IMR-90 (cell line): ENCODE measurements around the gene ARHGEF10L. TPM values are rescaled to one million over a fixed set of nuclear protein-coding genes. Genes with fewer than 3 reads are reported as not detected.
A peak's percentile ranks its signal among the peaks of the same experiment; 100 is the strongest.

ENCODE experiments used
- ATAC-seq: fragments of 200-7000 bp; cut with Tn5 transposase; 2 replicates; pipeline ENCODE4 v1.9.1; 2020; ENCODE audit warnings: low read depth, mild to moderate bottlenecking, moderate library complexity
- BruUV-seq: library from RNA; stranded (reverse); fragments of 400-500 nt; replicated peaks from 2 replicates; lab custom pipeline; 2021; lab: Mats Ljungman, UMichigan
- CTCF ChIA-PET: fragments of 300-600 bp; formaldehyde crosslinking; extraction: SDS; loops from one replicate; lab custom pipeline; 2021; ENCODE audit warnings: antibody characterized with exemption; lab: Yijun Ruan, JAX
- POLR2A ChIA-PET: fragments of 300-600 bp; sonication (Branson Sonifier 250); formaldehyde crosslinking; loops from one replicate; lab custom pipeline; 2022; ENCODE audit warnings: antibody characterized with exemption; ENCODE audit not compliant: unreplicated experiment; lab: Charles Lee
- DNase-seq: peaks from one replicate; pipeline ENCODE4 v3.0.0; 2013
- H2AFZ ChIP-seq: replicated peaks from 2 replicates; pipeline ENCODE3; 2013; ENCODE audit warnings: low read length, mild to moderate bottlenecking; ENCODE audit not compliant: poor library complexity
- H2AK5ac ChIP-seq: 2 replicates; pipeline ENCODE4 v1.6.1; 2013; ENCODE audit warnings: low read depth, low read length, inconsistent platforms
- H2AK9ac ChIP-seq: replicated peaks from 2 replicates; pipeline ENCODE3; 2013; ENCODE audit warnings: mild to moderate bottlenecking, low read depth, low read length, moderate library complexity; ENCODE audit not compliant: poor library complexity
- H2BK120ac ChIP-seq: 2 replicates; pipeline ENCODE4 v1.6.1; 2013; ENCODE audit warnings: low read depth, low read length, inconsistent platforms
- H2BK15ac ChIP-seq: 3 replicates; pipeline ENCODE4 v1.6.1; 2013; ENCODE audit warnings: low read depth, low read length, inconsistent platforms
- H2BK20ac ChIP-seq: 2 replicates; pipeline ENCODE4 v1.6.1; 2013; ENCODE audit warnings: low read depth, mild to moderate bottlenecking, inconsistent platforms, low read length, moderate library complexity
- H2BK5ac ChIP-seq: 2 replicates; pipeline ENCODE4 v1.6.1; 2013; ENCODE audit warnings: mild to moderate bottlenecking, low read depth, low read length, inconsistent platforms; ENCODE audit not compliant: poor library complexity, severe bottlenecking
- H3K14ac ChIP-seq: replicated peaks from 2 replicates; pipeline ENCODE4 v1.6.1; 2013; ENCODE audit warnings: low read depth, low read length, inconsistent platforms
- H3K18ac ChIP-seq: 2 replicates; pipeline ENCODE4 v1.6.1; 2013; ENCODE audit warnings: low read depth, low read length, control low read depth
- H3K23ac ChIP-seq: 2 replicates; pipeline ENCODE4 v1.6.1; 2013; ENCODE audit warnings: low read depth, low read length, inconsistent platforms
- H3K27ac ChIP-seq: 2 replicates; pipeline ENCODE4 v1.5.1; 2013; ENCODE audit warnings: mild to moderate bottlenecking, control low read depth, low read length; ENCODE audit not compliant: insufficient read depth
- H3K27me3 ChIP-seq: 2 replicates; pipeline ENCODE4 v1.6.1; 2013; ENCODE audit warnings: low read length; ENCODE audit not compliant: control insufficient read depth, insufficient read depth
- H3K36me3 ChIP-seq: 2 replicates; pipeline ENCODE4 v1.6.1; 2013; ENCODE audit warnings: low read length, mixed read lengths; ENCODE audit not compliant: control insufficient read depth, insufficient read depth
- H3K4ac ChIP-seq: 2 replicates; pipeline ENCODE4 v1.6.1; 2013; ENCODE audit warnings: low read depth, low read length, inconsistent platforms
- H3K4me1 ChIP-seq: 2 replicates; pipeline ENCODE4 v1.6.1; 2013; ENCODE audit warnings: low read length, mixed read lengths; ENCODE audit not compliant: control insufficient read depth, insufficient read depth
- H3K4me2 ChIP-seq: 2 replicates; pipeline ENCODE4 v1.6.1; 2013; ENCODE audit warnings: low read depth, mild to moderate bottlenecking, control low read depth, low read length, moderate library complexity
- H3K4me3 ChIP-seq: 2 replicates; pipeline ENCODE4 v1.5.1; 2013; ENCODE audit warnings: low read depth, mild to moderate bottlenecking, control low read depth, low read length, moderate library complexity; ENCODE audit not compliant: insufficient read depth
- H3K56ac ChIP-seq: 2 replicates; pipeline ENCODE4 v1.6.1; 2013; ENCODE audit warnings: low read length, inconsistent platforms; ENCODE audit not compliant: insufficient read depth; ENCODE audit errors: extremely low read depth
- H3K79me1 ChIP-seq, 2 experiments: 2 replicates each; pipeline ENCODE4 v1.6.1; 2013; ENCODE audit warnings: low read length in 2 of 2, inconsistent platforms in 1 of 2, low read depth in 1 of 2
- H3K9ac ChIP-seq: 2 replicates; pipeline ENCODE4 v1.6.1; 2013; ENCODE audit warnings: low read depth, low read length, control low read depth
- H3K9me1 ChIP-seq: 2 replicates; pipeline ENCODE4 v1.6.1; 2013; ENCODE audit warnings: low read length, inconsistent platforms; ENCODE audit not compliant: insufficient read depth
- H3K9me3 ChIP-seq: 2 replicates; pipeline ENCODE4 v1.6.1; 2013; ENCODE audit warnings: low read length; ENCODE audit not compliant: control insufficient read depth, insufficient read depth
- H4K20me1 ChIP-seq: 2 replicates; pipeline ENCODE4 v1.6.1; 2013; ENCODE audit warnings: low read length, inconsistent platforms; ENCODE audit not compliant: insufficient read depth
- H4K5ac ChIP-seq: 2 replicates; pipeline ENCODE4 v1.6.1; 2013; ENCODE audit warnings: mild to moderate bottlenecking, low read depth, low read length, control low read depth
- H4K8ac ChIP-seq, 2 experiments: 2 replicates each; pipeline ENCODE4 v1.6.1; 2013; ENCODE audit warnings: low read depth in 2 of 2, low read length in 2 of 2, control low read depth in 1 of 2, inconsistent platforms in 1 of 2
- H4K91ac ChIP-seq: 2 replicates; pipeline ENCODE4 v1.6.1; 2013; ENCODE audit warnings: low read depth, low read length, inconsistent platforms; ENCODE audit not compliant: insufficient read depth
- BHLHE40 ChIP-seq: fragments of 150-350 bp; IDR thresholded peaks from 2 replicates; pipeline ENCODE4 v1.6.1; 2016; ENCODE audit warnings: mild to moderate bottlenecking, low read depth, low read length
- ELK1 ChIP-seq: fragments of 150-350 bp; IDR thresholded peaks from 2 replicates; pipeline ENCODE4 v1.6.1; 2016; ENCODE audit warnings: low read depth, mild to moderate bottlenecking, low read length, moderate library complexity, borderline replicate concordance
- RAD21 ChIP-seq: IDR thresholded peaks from 2 replicates; pipeline ENCODE4 v1.6.1; 2012; ENCODE audit warnings: low read length, improper control_type of control experiment
- WGBS, 2 experiments: methylation state at CpG; one replicate each; pipeline versions ENCODE4 v1.1.5 to v1.1.7; 2013; ENCODE audit warnings: missing lambda C conversion rate in 2 of 2; ENCODE audit not compliant: insufficient read length in 1 of 2; ENCODE audit errors: extremely low coverage in 2 of 2; 5-methylcytosine and 5-hydroxymethylcytosine counted together
- dilution Hi-C: fragments of 300-500 bp; cut with HindIII; formaldehyde crosslinking; loops from one replicate; pipeline ENCODE4 v1.14.3; 2018; ENCODE audit warnings: low sequenced_read_pairs; ENCODE audit not compliant: unreplicated experiment
- in situ Hi-C: fragments of 300-500 bp; cut with MboI; formaldehyde crosslinking; loops from 3 replicates; pipeline ENCODE4 v1.14.3; 2019; ENCODE audit warnings: low sequenced_read_pairs, inconsistent platforms, mixed read lengths
- intact Hi-C: fragments of 100-400 bp; cut with micrococcal nuclease; formaldehyde crosslinking; loops from 2 replicates; pipeline ENCODE4 v1.10.0; 2022
- polyA plus RNA-seq, 3 experiments: library from polyadenylated mRNA; depleted of rRNA; stranded (reverse); fragments of >200 nt; gene quantifications; 2 replicates each; pipeline ENCODE4 v1.2.3, GENCODE V29; 2012; ENCODE audit warnings: low replicate concordance in 1 of 3
- total RNA-seq: library from RNA; depleted of rRNA; stranded (reverse); fragments of >200 nt; gene quantifications from 2 replicates; pipeline ENCODE4 v1.2.3, GENCODE V29; 2012

ARHGEF10L gene
- total and polyA plus RNA-seq, 2 of the 4 experiments (the other 2 are of a cell fraction), result 4.8 to 12.4 TPM

DNA sequence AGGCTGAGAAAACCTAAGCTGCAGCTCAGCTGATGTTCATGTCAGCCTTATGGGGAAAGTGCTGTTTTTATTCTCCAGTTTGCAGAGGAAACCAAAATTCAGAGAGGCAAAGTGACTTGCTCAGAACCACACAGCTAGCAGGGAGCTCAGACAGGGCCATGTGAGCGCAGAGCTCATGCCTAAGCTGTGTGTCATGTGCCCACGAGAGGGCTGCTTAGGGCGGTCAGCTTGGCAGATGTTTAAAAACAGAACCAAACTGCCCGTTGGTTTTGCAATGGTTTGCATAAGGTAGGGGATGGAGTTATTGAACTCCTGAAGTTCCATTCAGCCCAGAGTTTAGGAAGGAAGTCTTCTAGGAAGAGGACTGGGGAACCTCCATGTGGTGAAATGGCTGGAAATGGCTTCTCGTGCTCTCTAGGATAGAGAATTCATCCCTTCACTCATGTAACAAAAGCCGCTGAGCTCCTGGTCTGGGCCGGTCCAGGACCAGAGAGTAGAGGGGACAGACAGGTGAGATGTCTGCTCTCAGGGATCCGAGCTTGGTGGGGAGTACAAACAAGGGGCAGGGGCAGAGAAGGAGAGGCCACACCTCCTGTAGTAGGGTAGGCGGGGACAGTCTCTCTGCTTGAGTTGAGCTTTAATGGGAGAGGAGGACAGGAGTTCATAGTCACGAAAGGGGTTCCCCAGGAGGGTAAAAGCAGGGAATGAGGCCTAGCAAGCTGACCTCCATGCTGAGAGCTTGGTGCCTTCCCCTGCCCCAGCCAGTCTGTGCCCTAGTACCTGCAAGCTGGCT lies 46.9 kb downstream of the ARHGEF10L start (continued):
- TF ChIP-seq ELK1 (no peak), RAD21 (no peak)

DNA sequence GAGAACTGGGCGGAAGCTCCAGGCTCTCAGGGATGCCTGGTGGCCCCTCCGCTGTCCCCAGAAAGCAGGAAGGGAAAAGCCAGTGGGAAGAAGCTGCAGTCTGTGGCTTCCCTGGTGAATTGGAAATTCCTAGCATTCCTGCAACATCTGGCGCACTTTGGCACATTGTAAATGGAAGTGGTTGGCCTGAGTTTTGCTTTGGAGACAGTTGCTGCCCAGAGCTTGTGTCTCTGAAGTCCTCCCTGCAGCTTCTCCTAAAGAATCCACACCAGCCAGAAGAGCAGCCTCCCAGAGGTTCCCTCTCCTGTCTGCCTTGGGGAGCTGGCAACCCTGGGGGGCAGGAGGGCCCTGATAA lies 48.2 kb downstream of the ARHGEF10L start:
- Histone ChIP-seq H4K5ac (peak overlapping the region; percentile 35; the same call in 1 of the 2 replicates), H2AK9ac (peak overlapping the region; percentile 94), H3K27ac (peak overlapping the region; percentile 62), H3K4ac (peak overlapping the region; percentile 87), H3K79me1 (peaks cover 0 to 37% of the 10 kb centered on the region in 2 experiments; a peak in 2 of 4 replicates), H3K18ac (no peak overlapping the region; the same call in 1 of the 2 replicates), H3K9me1 (peaks cover 22% of the 10 kb centered on the region), H3K36me3 (peaks cover 1% of the 10 kb centered on the region; the same call in 1 of the 2 replicates), H3K56ac (no peak overlapping the region; the same call in 1 of the 2 replicates), H3K14ac (0 out of 2 replicates have a peak overlapping the region, but pooled peaks have one; percentile 31), H3K23ac (no peak overlapping the region), H3K4me3 (no peak overlapping the region), H4K20me1 (0 out of 2 replicates have a peak, but pooled peaks cover 3% of the 10 kb centered on the region), H2BK15ac (no peak overlapping the region; the same call in 2 of the 3 replicates), H3K27me3 (no peaks in the 10 kb centered on the region), H3K4me1 (peaks cover 30% of the 10 kb centered on the region), H2BK120ac (peak overlapping the region; percentile 84), H3K9ac (0 out of 2 replicates have a peak overlapping the region, but pooled peaks have one; percentile 12), H2AFZ (peak overlapping the region; percentile 80), H4K8ac (peak overlapping the region; percentile 34 to 56; a peak in 2 of 4 replicates), H2AK5ac (no peak overlapping the region), H2BK20ac (peak overlapping the region; percentile 78; the same call in 1 of the 2 replicates), H2BK5ac (peak overlapping the region; percentile 28), H4K91ac (peak overlapping the region; percentile 52), H3K9me3 (no peaks in the 10 kb centered on the region), H3K4me2 (no peak overlapping the region; the same call in 1 of the 2 replicates)
- intact Hi-C loops, result loop anchor here (5.0 kb wide), 2 partner anchors 45 to 85 kb away; no protein-coding TSS in a partner anchor
- no CpG with 5 or more reads among the region's 3 CpGs for WGBS, 2 experiments
- dilution Hi-C loops, result no loop called here
- BruUV-seq, result no TSS peak
- ChIA-PET CTCF (interaction anchor here (1.7 kb wide), 1 partner anchor 85 kb away, joined by 7 read pairs; no protein-coding TSS in a partner anchor), POLR2A (no interaction called here)
- TF ChIP-seq BHLHE40, result no peak
- DNase-seq (peak; percentile 68), ATAC-seq (peak; percentile 44)
- in situ Hi-C loops, result no loop called here
